WTC11 (cell line): Measurements from ENCODE around the gene MTA1. TPM values are rescaled to one million over a fixed set of nuclear protein-coding genes. Genes with fewer than 3 reads are reported as not detected.

Source experiments
- ATAC-seq: fragments of 200-7000 bp; cut with Tn5 transposase; 2 replicates; pipeline ENCODE4 v1.10.0; 2021; ENCODE audit warnings: mild to moderate bottlenecking, moderate library complexity
- CTCF ChIA-PET: fragments of 300-600 bp; sonication (Branson Sonifier 250); formaldehyde crosslinking; loops from one replicate; lab custom pipeline; 2021; ENCODE audit warnings: antibody characterized with exemption; lab: Charles Lee
- POLR2A ChIA-PET: fragments of 350-600 bp; sonication (Branson Sonifier 250); formaldehyde crosslinking; loops from one replicate; lab custom pipeline; 2021; ENCODE audit warnings: antibody characterized with exemption; lab: Charles Lee
- DNase-seq: peaks from one replicate; pipeline ENCODE4 v3.0.0; 2021; ENCODE audit warnings: low spot score
- H3K27ac Mint-ChIP-seq: 2 replicates; pipeline ENCODE4 v1.8.0; 2021; ENCODE audit warnings: mixed read lengths
- H3K27me3 Mint-ChIP-seq: 2 replicates; pipeline ENCODE4 v1.8.0; 2021; ENCODE audit warnings: low read depth, mild to moderate bottlenecking, moderate library complexity, mixed read lengths
- H3K36me3 Mint-ChIP-seq: 2 replicates; pipeline ENCODE4 v1.8.0; 2021; ENCODE audit warnings: mixed read lengths
- H3K4me1 Mint-ChIP-seq: 2 replicates; pipeline ENCODE4 v1.8.0; 2022; ENCODE audit warnings: mixed read lengths
- H3K4me3 Mint-ChIP-seq: 2 replicates; pipeline ENCODE4 v1.8.0; 2021; ENCODE audit warnings: mild to moderate bottlenecking, moderate library complexity, mixed read lengths
- H3K9me3 Mint-ChIP-seq: 2 replicates; pipeline ENCODE4 v1.8.0; 2021; ENCODE audit warnings: mixed read lengths
- JAZF1 ChIP-seq: fragments of 250-450 bp; sonication (Bioruptor Pico); IDR thresholded peaks from 2 replicates; pipeline ENCODE4 v1.9.0; 2021; ENCODE audit warnings: moderate library complexity, mild to moderate bottlenecking, inconsistent platforms
- NR1H2 ChIP-seq: sonication (generic); formaldehyde crosslinking; IDR thresholded peaks from 2 replicates; pipeline ENCODE4 v1.9.0; 2021; ENCODE audit warnings: mild to moderate bottlenecking, moderate library complexity, missing genetic modification reagents
- PRRX2 ChIP-seq: fragments of 250-450 bp; sonication (Bioruptor Pico); IDR thresholded peaks from 2 replicates; pipeline ENCODE4 v1.8.0; 2021; ENCODE audit warnings: mild to moderate bottlenecking
- RORB ChIP-seq: fragments of 250-450 bp; sonication (Bioruptor Pico); IDR thresholded peaks from 2 replicates; pipeline ENCODE4 v1.9.0; 2021; ENCODE audit warnings: mild to moderate bottlenecking
- SOX15 ChIP-seq: fragments of 250-450 bp; sonication (Bioruptor Pico); IDR thresholded peaks from 2 replicates; pipeline ENCODE4 v1.9.0; 2021; ENCODE audit warnings: mild to moderate bottlenecking
- TCF7 ChIP-seq: sonication (generic); formaldehyde crosslinking; IDR thresholded peaks from 2 replicates; pipeline ENCODE4 v1.8.0; 2022; ENCODE audit warnings: mild to moderate bottlenecking, low read depth, missing genetic modification reagents, moderate library complexity
- TP53 ChIP-seq: sonication (generic); formaldehyde crosslinking; IDR thresholded peaks from 2 replicates; pipeline ENCODE4 v1.8.1; 2023; ENCODE audit warnings: mild to moderate bottlenecking, missing genetic modification reagents
- total RNA-seq: library from RNA; stranded (reverse); gene quantifications from 3 replicates; pipeline ENCODE4 v1.2.3, GENCODE V29; 2021
- TF ChIP-seq, protein P1 (sequence below): sonication (generic); formaldehyde crosslinking; IDR thresholded peaks from 2 replicates; pipeline ENCODE4 v1.8.0; 2022; ENCODE audit warnings: missing genetic modification reagents
- TF ChIP-seq, protein P2 (sequence below): sonication (generic); formaldehyde crosslinking; IDR thresholded peaks from 2 replicates; pipeline ENCODE4 v1.8.0; 2022; ENCODE audit warnings: mild to moderate bottlenecking, missing genetic modification reagents
- TF ChIP-seq, protein P3 (sequence below): fragments of 250-450 bp; sonication (Bioruptor Pico); IDR thresholded peaks from 2 replicates; pipeline ENCODE4 v1.9.0; 2021; ENCODE audit warnings: mild to moderate bottlenecking
- TF ChIP-seq, protein P4 (sequence below): sonication (generic); formaldehyde crosslinking; IDR thresholded peaks from 2 replicates; pipeline ENCODE4 v1.8.1; 2023; ENCODE audit warnings: mild to moderate bottlenecking, missing genetic modification reagents, borderline replicate concordance
- TF ChIP-seq, protein P5 (sequence below): fragments of 250-450 bp; sonication (Bioruptor Pico); IDR thresholded peaks from 2 replicates; pipeline ENCODE4 v1.9.0; 2021; ENCODE audit warnings: mild to moderate bottlenecking, borderline replicate concordance

MTA1 gene
- total RNA-seq, 1 experiment from 2014 or later: 279 TPM

DNA sequence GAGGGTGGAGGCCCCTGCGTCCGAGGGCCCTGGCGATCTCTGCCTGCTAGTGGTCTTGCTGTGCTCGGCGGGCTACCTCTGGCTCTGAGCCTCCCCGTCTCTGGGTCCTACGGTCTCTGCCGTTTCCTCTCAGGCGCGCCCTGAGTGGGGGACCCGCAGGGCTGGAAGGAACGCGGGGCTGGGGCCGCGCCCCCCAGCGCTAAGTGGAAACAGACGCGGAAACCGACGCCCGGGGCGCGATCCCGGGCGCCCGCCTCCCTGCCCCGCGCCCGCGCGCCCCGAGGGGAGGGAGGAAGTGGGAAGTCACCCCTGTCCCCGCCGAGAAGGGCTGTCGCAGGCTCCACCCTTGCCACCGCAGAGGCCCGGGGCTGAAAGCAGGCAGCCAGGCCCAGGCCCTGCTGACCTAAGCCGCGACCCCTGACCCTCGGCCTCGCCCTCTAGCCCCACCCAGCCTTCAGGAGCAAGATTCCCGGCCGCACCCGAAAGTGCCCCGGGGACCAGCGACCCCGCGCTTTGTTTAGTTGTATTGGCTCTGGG lies 67.9 kb downstream of the MTA1 start:
- ChIA-PET POLR2A (no interaction called here), CTCF (interaction anchor here (0.6 to 1.9 kb wide), 3 partner anchors 14 to 39 kb away, joined by 3 to 14 read pairs (median 5); no protein-coding TSS in a partner anchor)
- H3K36me3 Mint-ChIP-seq: no peaks in the 10 kb centered on the region
- no peaks in the 10 kb centered on the region for H3K9me3 Mint-ChIP-seq
- peak overlapping the region; percentile 36 for H3K4me3 Mint-ChIP-seq
- H3K27ac Mint-ChIP-seq: no peak overlapping the region
- no peak for TF ChIP-seq JAZF1
- TF ChIP-seq, protein P1, sequence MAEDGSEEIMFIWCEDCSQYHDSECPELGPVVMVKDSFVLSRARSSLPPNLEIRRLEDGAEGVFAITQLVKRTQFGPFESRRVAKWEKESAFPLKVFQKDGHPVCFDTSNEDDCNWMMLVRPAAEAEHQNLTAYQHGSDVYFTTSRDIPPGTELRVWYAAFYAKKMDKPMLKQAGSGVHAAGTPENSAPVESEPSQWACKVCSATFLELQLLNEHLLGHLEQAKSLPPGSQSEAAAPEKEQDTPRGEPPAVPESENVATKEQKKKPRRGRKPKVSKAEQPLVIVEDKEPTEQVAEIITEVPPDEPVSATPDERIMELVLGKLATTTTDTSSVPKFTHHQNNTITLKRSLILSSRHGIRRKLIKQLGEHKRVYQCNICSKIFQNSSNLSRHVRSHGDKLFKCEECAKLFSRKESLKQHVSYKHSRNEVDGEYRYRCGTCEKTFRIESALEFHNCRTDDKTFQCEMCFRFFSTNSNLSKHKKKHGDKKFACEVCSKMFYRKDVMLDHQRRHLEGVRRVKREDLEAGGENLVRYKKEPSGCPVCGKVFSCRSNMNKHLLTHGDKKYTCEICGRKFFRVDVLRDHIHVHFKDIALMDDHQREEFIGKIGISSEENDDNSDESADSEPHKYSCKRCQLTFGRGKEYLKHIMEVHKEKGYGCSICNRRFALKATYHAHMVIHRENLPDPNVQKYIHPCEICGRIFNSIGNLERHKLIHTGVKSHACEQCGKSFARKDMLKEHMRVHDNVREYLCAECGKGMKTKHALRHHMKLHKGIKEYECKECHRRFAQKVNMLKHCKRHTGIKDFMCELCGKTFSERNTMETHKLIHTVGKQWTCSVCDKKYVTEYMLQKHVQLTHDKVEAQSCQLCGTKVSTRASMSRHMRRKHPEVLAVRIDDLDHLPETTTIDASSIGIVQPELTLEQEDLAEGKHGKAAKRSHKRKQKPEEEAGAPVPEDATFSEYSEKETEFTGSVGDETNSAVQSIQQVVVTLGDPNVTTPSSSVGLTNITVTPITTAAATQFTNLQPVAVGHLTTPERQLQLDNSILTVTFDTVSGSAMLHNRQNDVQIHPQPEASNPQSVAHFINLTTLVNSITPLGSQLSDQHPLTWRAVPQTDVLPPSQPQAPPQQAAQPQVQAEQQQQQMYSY (CRISPR knock-in tag): no peak
- no peak for TF ChIP-seq TP53
- TF ChIP-seq, protein P2, sequence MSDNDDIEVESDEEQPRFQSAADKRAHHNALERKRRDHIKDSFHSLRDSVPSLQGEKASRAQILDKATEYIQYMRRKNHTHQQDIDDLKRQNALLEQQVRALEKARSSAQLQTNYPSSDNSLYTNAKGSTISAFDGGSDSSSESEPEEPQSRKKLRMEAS: no peak
- TF ChIP-seq PRRX2 (CRISPR knock-in tag): no peak
- no peak for TF ChIP-seq RORB (CRISPR knock-in tag)
- no peak for TF ChIP-seq TCF7
- TF ChIP-seq NR1H2 (CRISPR knock-in tag): no peak
- TF ChIP-seq, protein P3, sequence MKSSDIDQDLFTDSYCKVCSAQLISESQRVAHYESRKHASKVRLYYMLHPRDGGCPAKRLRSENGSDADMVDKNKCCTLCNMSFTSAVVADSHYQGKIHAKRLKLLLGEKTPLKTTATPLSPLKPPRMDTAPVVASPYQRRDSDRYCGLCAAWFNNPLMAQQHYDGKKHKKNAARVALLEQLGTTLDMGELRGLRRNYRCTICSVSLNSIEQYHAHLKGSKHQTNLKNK (CRISPR knock-in tag): no peak
- no peak for TF ChIP-seq SOX15 (CRISPR knock-in tag)
- TF ChIP-seq, protein P4, sequence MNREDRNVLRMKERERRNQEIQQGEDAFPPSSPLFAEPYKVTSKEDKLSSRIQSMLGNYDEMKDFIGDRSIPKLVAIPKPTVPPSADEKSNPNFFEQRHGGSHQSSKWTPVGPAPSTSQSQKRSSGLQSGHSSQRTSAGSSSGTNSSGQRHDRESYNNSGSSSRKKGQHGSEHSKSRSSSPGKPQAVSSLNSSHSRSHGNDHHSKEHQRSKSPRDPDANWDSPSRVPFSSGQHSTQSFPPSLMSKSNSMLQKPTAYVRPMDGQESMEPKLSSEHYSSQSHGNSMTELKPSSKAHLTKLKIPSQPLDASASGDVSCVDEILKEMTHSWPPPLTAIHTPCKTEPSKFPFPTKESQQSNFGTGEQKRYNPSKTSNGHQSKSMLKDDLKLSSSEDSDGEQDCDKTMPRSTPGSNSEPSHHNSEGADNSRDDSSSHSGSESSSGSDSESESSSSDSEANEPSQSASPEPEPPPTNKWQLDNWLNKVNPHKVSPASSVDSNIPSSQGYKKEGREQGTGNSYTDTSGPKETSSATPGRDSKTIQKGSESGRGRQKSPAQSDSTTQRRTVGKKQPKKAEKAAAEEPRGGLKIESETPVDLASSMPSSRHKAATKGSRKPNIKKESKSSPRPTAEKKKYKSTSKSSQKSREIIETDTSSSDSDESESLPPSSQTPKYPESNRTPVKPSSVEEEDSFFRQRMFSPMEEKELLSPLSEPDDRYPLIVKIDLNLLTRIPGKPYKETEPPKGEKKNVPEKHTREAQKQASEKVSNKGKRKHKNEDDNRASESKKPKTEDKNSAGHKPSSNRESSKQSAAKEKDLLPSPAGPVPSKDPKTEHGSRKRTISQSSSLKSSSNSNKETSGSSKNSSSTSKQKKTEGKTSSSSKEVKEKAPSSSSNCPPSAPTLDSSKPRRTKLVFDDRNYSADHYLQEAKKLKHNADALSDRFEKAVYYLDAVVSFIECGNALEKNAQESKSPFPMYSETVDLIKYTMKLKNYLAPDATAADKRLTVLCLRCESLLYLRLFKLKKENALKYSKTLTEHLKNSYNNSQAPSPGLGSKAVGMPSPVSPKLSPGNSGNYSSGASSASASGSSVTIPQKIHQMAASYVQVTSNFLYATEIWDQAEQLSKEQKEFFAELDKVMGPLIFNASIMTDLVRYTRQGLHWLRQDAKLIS (CRISPR knock-in tag): no peak
- TF ChIP-seq, protein P5, sequence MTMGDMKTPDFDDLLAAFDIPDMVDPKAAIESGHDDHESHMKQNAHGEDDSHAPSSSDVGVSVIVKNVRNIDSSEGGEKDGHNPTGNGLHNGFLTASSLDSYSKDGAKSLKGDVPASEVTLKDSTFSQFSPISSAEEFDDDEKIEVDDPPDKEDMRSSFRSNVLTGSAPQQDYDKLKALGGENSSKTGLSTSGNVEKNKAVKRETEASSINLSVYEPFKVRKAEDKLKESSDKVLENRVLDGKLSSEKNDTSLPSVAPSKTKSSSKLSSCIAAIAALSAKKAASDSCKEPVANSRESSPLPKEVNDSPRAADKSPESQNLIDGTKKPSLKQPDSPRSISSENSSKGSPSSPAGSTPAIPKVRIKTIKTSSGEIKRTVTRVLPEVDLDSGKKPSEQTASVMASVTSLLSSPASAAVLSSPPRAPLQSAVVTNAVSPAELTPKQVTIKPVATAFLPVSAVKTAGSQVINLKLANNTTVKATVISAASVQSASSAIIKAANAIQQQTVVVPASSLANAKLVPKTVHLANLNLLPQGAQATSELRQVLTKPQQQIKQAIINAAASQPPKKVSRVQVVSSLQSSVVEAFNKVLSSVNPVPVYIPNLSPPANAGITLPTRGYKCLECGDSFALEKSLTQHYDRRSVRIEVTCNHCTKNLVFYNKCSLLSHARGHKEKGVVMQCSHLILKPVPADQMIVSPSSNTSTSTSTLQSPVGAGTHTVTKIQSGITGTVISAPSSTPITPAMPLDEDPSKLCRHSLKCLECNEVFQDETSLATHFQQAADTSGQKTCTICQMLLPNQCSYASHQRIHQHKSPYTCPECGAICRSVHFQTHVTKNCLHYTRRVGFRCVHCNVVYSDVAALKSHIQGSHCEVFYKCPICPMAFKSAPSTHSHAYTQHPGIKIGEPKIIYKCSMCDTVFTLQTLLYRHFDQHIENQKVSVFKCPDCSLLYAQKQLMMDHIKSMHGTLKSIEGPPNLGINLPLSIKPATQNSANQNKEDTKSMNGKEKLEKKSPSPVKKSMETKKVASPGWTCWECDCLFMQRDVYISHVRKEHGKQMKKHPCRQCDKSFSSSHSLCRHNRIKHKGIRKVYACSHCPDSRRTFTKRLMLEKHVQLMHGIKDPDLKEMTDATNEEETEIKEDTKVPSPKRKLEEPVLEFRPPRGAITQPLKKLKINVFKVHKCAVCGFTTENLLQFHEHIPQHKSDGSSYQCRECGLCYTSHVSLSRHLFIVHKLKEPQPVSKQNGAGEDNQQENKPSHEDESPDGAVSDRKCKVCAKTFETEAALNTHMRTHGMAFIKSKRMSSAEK (CRISPR knock-in tag): no peak
- no peak for ATAC-seq
- H3K4me1 Mint-ChIP-seq: peaks cover 4% of the 10 kb centered on the region
- H3K27me3 Mint-ChIP-seq: peaks cover 62% of the 10 kb centered on the region
- no peak for DNase-seq
